ENCODE measurements around the gene SLC7A4.

GRCh38 chr22:21038405-21038804 is 6.0 kb upstream of the SLC7A4 start:
- TF ChIP-seq CTCF (IDR thresholded peaks at IDR 0.05) (no peak), POLR2A (IDR thresholded peaks at IDR 0.05) (no peak), POLR2AphosphoS5 (IDR thresholded peaks at IDR 0.05) (no peak), EP300 (IDR thresholded peaks at IDR 0.05) (no peak)

Measured in gastroesophageal sphincter (tissue), 3 donors.